AG04449 (cell line): ENCODE measurements around the gene PYROXD2.
"Not testable (repeated sequence)": the region's sequence is repeated elsewhere in the genome, so short reads cannot be mapped to it uniquely, and the experiment has no call there.

Experiments
- CTCF ChIA-PET: fragments of 350-600 bp; formaldehyde crosslinking; extraction: SDS; loops from one replicate; lab custom pipeline; 2021; ENCODE audit warnings: antibody characterized with exemption; lab: Yijun Ruan, JAX
- POLR2A ChIA-PET: fragments of 400-600, 350-600 bp; formaldehyde crosslinking; extraction: SDS; loops from one replicate; lab custom pipeline; 2020; ENCODE audit warnings: antibody characterized with exemption, inconsistent platforms; lab: Yijun Ruan, JAX
- DNase-seq: peaks from one replicate; pipeline ENCODE4 v3.0.0-alpha.2; 2010; ENCODE audit warnings: low read depth, low spot score
- H3K4me3 ChIP-seq: 2 replicates; pipeline ENCODE4 v1.5.1; 2011; ENCODE audit warnings: low read depth, mild to moderate bottlenecking, control low read depth, low read length
- TF ChIP-seq, protein P1 (sequence below): IDR thresholded peaks from one replicate; pipeline ENCODE4 v1.5.1; 2011; ENCODE audit warnings: mild to moderate bottlenecking, moderate library complexity, low read length, control low read depth, inconsistent platforms; ENCODE audit not compliant: insufficient read depth; ENCODE audit errors: missing control alignments

Gene PYROXD2

DNA sequence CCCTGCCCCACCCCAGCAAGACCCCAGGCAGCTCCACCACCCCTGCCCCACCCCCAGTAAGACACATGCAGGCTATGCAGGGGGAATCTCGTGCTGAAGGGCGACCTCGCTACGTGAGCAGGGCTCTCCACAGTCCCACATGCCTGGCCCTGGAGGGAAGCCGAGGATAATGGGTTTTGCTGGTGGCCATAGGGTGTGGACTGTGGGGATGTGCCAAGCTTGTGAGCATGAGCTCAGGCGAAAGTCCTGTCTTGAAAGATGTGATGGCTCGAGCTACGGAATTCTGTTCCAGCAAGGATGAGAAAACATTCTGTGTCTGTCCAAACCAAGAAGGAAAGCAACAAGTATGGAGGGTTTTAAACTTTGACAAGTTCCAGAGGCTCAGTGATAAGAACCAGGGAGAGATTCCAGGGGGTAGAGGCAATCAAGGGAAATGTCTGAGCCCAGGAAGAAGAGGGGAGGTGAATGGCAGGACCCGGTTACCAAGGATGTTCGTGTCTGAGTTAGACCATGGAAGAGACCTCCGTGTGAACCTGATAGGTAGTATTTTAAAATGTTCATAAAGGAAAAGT, 63.1 kb downstream of the PYROXD2 start:
- ChIA-PET CTCF (interaction anchor here (0.7 to 1.0 kb wide), 2 partner anchors 30 to 43 kb away, joined by 3 read pairs; no protein-coding TSS in a partner anchor), POLR2A (interaction anchor here (0.7 to 1.4 kb wide), 2 partner anchors 9 to 42 kb away, joined by 3 read pairs; no protein-coding TSS in a partner anchor)
- TF ChIP-seq, protein P1, sequence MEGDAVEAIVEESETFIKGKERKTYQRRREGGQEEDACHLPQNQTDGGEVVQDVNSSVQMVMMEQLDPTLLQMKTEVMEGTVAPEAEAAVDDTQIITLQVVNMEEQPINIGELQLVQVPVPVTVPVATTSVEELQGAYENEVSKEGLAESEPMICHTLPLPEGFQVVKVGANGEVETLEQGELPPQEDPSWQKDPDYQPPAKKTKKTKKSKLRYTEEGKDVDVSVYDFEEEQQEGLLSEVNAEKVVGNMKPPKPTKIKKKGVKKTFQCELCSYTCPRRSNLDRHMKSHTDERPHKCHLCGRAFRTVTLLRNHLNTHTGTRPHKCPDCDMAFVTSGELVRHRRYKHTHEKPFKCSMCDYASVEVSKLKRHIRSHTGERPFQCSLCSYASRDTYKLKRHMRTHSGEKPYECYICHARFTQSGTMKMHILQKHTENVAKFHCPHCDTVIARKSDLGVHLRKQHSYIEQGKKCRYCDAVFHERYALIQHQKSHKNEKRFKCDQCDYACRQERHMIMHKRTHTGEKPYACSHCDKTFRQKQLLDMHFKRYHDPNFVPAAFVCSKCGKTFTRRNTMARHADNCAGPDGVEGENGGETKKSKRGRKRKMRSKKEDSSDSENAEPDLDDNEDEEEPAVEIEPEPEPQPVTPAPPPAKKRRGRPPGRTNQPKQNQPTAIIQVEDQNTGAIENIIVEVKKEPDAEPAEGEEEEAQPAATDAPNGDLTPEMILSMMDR = no peak
- no peak for DNase-seq
- no peak overlapping the region for H3K4me3 ChIP-seq

DNA sequence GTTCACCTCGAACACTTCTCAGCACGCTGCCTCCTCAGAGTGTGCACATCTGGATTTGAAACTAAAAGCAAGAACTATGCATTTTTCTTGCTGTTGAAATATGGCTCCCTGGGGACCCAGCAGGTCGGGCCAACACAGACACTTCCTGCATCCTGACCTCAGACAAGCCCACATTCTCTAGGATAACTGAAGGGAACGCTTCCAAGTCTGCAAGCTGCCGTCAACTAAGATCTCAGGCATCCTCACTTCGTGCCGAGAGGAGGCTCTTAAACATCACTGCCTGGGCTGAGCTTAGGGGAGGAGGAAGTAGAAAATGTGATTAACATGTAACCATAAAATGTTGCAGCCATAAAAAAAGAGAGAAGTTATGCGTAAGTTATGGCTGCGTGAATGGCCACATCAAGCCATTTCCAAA, 65.5 kb downstream of the PYROXD2 start:
- ChIA-PET CTCF (interaction anchor here (1.4 to 1.5 kb wide), 2 partner anchors 27 to 180 kb away, joined by 3 to 4 read pairs; no protein-coding TSS in a partner anchor), POLR2A (interaction anchor here (0.6 to 2.6 kb wide), 12 partner anchors 9 to 66 kb away, joined by 3 to 26 read pairs (median 4); no protein-coding TSS in a partner anchor)
- TF ChIP-seq, protein P1 = no peak
- DNase-seq = peak; percentile 100
- H3K4me3 ChIP-seq = no peak overlapping the region; the same call in 1 of the 2 replicates

DNA sequence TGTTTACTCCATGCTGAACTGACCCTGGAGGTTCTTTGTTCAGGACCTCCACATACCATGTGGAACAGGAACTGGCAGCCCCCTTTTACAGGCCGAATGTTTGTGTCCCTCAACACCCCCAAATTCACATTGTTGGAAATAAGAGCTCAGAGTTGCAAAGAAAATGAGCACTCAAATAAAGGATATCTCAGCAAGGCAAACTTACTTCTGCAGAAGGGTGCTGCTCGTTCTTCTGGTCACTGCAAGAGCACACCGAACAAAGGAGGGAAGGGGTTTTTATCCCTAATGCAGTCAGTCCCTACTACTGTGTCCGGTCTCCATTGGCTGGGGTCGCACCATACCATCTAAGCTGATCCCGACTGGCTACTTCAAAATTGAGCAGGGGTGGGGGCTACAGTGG, 68.1 kb downstream of the PYROXD2 start:
- H3K4me3 ChIP-seq = no peak overlapping the region
- TF ChIP-seq, protein P1 = no peak
- ChIA-PET POLR2A (no interaction called here), CTCF (no interaction called here)
- no peak for DNase-seq

DNA sequence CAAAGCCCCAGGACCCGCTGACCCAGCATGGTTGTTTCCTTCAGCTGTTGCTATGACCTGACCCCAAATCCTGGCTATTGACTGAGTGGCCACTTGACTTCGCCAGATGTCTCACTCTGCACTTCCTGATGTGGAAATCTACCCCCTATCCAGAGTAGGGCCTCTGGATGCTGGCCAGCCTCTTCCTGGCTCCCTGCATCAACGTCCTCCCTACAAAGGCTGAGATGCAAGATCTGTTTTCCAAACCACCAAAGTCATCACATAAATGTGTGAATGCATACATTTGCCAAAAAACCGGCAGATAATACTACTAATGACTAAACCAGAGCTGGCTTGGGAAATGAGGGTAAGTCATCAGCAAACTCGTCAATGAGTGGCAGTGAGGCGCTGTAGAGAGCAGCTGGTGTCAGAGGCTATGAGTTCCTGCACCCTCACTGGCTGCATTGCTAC, 70.4 kb downstream of the PYROXD2 start:
- POLR2A ChIA-PET = interaction anchor here (0.8 kb wide), 1 partner anchor 21 kb away, joined by 3 read pairs; no protein-coding TSS in a partner anchor
- CTCF ChIA-PET = interaction anchor here (1.1 to 1.7 kb wide), 5 partner anchors 10 to 81 kb away, joined by 3 to 10 read pairs (median 3); no protein-coding TSS in a partner anchor
- no peak for DNase-seq
- no peak overlapping the region for H3K4me3 ChIP-seq
- TF ChIP-seq, protein P1 = no peak

DNA sequence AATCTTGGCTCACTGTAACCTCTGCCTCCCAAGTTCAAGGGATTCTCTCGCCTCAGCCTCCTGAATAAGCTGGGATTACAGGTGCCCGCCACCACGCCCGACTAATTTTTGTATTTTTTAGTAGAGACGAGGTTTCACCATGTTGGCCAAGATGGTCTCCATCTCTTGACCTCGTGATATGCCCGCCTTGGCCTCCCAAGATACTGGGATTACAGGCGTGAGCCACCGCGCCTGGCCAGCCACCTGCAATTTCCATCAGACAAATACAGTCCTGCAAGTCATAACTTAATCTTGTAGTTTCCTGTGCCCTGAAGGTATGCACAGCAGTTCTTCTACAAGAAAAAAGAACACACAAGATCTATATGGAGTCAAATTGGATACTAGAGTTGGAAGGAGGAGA, 73.3 kb downstream of the PYROXD2 start:
- POLR2A ChIA-PET, H3K4me3 ChIP-seq, DNase-seq: not testable (repeated sequence)
- CTCF ChIA-PET = interaction anchor here (0.8 kb wide), 1 partner anchor 32 kb away, joined by 4 read pairs; no protein-coding TSS in a partner anchor

DNA sequence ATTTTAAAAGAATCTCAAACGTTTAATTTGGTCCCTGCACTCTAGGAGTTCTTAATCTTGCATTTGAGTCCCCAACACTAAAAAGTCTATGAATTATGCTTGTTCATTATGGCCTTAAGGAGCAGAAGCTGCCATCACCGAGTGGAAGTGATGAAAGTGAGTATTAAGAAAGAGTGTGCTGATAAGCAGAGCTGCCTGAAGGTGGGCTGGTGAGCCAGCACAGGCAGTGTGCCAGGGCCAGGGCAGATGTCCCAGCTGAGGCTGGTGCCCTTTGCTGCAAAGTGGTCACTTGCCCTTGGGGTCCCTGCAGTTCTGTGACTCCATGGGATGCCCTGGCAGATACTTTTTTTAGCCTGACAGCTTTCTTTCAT, 74.1 kb downstream of the PYROXD2 start:
- TF ChIP-seq, protein P1 = no peak
- CTCF ChIA-PET = interaction anchor here (0.9 to 2.0 kb wide), 5 partner anchors 10 to 99 kb away, joined by 3 to 9 read pairs (median 4); no protein-coding TSS in a partner anchor
- no peak overlapping the region for H3K4me3 ChIP-seq
- POLR2A ChIA-PET = interaction anchor here (1.0 kb wide), 1 partner anchor 9 kb away, joined by 3 read pairs; no protein-coding TSS in a partner anchor
- no peak for DNase-seq
